HEK293 (cell line): ENCODE results near the gene MAP7.
"Not testable (repeated sequence)": the region's sequence is repeated elsewhere in the genome, so short reads cannot be mapped to it uniquely, and the experiment has no call there.

ENCODE experiments used
- CTCF ChIP-seq: fragments of 450-650 bp; formaldehyde crosslinking; IDR thresholded peaks from 2 replicates; pipeline ENCODE4 v1.5.1; 2016; ENCODE audit warnings: missing biosample characterization, missing genetic modification characterization
- ZNF18 ChIP-seq: fragments of 450-650 bp; formaldehyde crosslinking; IDR thresholded peaks from 2 replicates; pipeline ENCODE4 v1.5.1; 2016; ENCODE audit warnings: missing biosample characterization, missing genetic modification characterization
- ZNF2 ChIP-seq: fragments of 450-650 bp; formaldehyde crosslinking; IDR thresholded peaks from 2 replicates; pipeline ENCODE4 v1.5.1; 2016; ENCODE audit warnings: missing biosample characterization, missing genetic modification characterization

GRCh38 chr6:136584290-136584689, 34.1 kb upstream of the MAP7 start:
- not testable (repeated sequence) for TF ChIP-seq CTCF, ZNF2, ZNF18 (tag by site-specific recombination)
